GM12874 (cell line): ENCODE results near the gene BEND6.

Source experiments
- CTCF ChIP-seq: IDR thresholded peaks from 2 replicates; pipeline ENCODE4 v1.5.1; 2011; ENCODE audit warnings: low read depth, mild to moderate bottlenecking, control low read depth, low read length, moderate library complexity; ENCODE audit not compliant: insufficient read depth

BEND6 gene

GRCh38 chr6:56999049-56999448 lies 44.1 kb downstream of the BEND6 start:
- no peak for TF ChIP-seq CTCF

GRCh38 chr6:57002197-57002596 lies 47.3 kb downstream of the BEND6 start:
- no peak for TF ChIP-seq CTCF

GRCh38 chr6:57004292-57004691 lies 49.4 kb downstream of the BEND6 start:
- TF ChIP-seq CTCF = no peak

- no peak for TF ChIP-seq CTCF
Measured at GRCh38 chr6:57006101-57006500, 51.2 kb downstream of the BEND6 start.

- no peak for TF ChIP-seq CTCF
Measured at GRCh38 chr6:57013521-57013926, 58.6 kb downstream of the BEND6 start.

GRCh38 chr6:57017069-57017468 lies 62.2 kb downstream of the BEND6 start:
- no peak for TF ChIP-seq CTCF

GRCh38 chr6:57017841-57018240 lies 62.9 kb downstream of the BEND6 start:
- TF ChIP-seq CTCF = no peak

GRCh38 chr6:57019434-57019833 lies 64.5 kb downstream of the BEND6 start:
- TF ChIP-seq CTCF = no peak
